ENCODE data around the gene NXPE1.

DNA sequence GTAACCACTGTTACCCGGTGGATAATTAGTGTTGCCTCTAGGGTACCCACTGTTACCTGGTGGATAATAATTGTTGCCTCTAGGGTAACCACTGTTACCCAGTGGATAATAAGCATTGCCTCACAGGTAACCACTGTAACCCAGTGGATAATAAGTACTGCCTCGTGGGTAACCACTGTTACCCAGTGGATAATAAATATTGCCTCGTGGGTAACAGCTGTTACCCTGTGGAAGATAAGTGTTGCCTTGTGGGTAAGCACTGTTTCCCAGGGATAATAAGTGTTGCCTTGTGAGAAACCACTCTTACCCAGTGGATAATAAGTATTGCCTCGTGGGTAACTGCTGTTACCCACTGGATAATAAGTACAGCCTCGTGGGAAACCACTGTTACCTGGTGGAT is 45.2 kb upstream of the NXPE1 start:
- TF ChIP-seq, protein P1, sequence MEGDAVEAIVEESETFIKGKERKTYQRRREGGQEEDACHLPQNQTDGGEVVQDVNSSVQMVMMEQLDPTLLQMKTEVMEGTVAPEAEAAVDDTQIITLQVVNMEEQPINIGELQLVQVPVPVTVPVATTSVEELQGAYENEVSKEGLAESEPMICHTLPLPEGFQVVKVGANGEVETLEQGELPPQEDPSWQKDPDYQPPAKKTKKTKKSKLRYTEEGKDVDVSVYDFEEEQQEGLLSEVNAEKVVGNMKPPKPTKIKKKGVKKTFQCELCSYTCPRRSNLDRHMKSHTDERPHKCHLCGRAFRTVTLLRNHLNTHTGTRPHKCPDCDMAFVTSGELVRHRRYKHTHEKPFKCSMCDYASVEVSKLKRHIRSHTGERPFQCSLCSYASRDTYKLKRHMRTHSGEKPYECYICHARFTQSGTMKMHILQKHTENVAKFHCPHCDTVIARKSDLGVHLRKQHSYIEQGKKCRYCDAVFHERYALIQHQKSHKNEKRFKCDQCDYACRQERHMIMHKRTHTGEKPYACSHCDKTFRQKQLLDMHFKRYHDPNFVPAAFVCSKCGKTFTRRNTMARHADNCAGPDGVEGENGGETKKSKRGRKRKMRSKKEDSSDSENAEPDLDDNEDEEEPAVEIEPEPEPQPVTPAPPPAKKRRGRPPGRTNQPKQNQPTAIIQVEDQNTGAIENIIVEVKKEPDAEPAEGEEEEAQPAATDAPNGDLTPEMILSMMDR (conservative IDR thresholded peaks at IDR 0.05), result no peak
- TF ChIP-seq EZH2 (IDR thresholded peaks at IDR 0.05; ENCODE audit: low read depth), result no peak

Data from PC-9 (cell line).